AG09319 (cell line): ENCODE data around the gene LACTBL1.
"Not testable (repeated sequence)": the region's sequence is repeated elsewhere in the genome, so short reads cannot be mapped to it uniquely, and the experiment has no call there.

Experiments
- DNase-seq: peaks from one replicate; pipeline ENCODE4 v3.0.0-alpha.2; 2010; ENCODE audit warnings: low read depth; ENCODE audit errors: extremely low read depth
- CTCF ChIP-seq: IDR thresholded peaks from 2 replicates; pipeline ENCODE4 v1.5.1; 2011; ENCODE audit warnings: low read depth, mild to moderate bottlenecking, inconsistent platforms, low read length, moderate library complexity

LACTBL1 gene

GRCh38 chr1:23013657-23014056 is 41.0 kb upstream of the LACTBL1 start:
- no peak for DNase-seq
- TF ChIP-seq CTCF, result no peak

GRCh38 chr1:23010025-23010424 is 37.4 kb upstream of the LACTBL1 start:
- not testable (repeated sequence) for DNase-seq

GRCh38 chr1:23008901-23009300 is 36.2 kb upstream of the LACTBL1 start:
- no peak for DNase-seq
- no peak for TF ChIP-seq CTCF

GRCh38 chr1:23007106-23007505 is 34.4 kb upstream of the LACTBL1 start:
- no peak for TF ChIP-seq CTCF
- no peak for DNase-seq

- DNase-seq, result not testable (repeated sequence)
These were observed 32.1 kb upstream of the LACTBL1 start for GRCh38 chr1:23004769-23005168.

GRCh38 chr1:23004112-23004511 is 31.4 kb upstream of the LACTBL1 start:
- no peak for DNase-seq
- no peak for TF ChIP-seq CTCF

- DNase-seq, result not testable (repeated sequence)
These were observed 29.6 kb upstream of the LACTBL1 start for GRCh38 chr1:23002218-23002617.

GRCh38 chr1:23000133-23000532 is 27.5 kb upstream of the LACTBL1 start:
- not testable (repeated sequence) for DNase-seq

GRCh38 chr1:22997528-22997927 is 24.9 kb upstream of the LACTBL1 start:
- not testable (repeated sequence) for DNase-seq

- DNase-seq, result no peak
- no peak for TF ChIP-seq CTCF
These were observed 23.1 kb upstream of the LACTBL1 start for GRCh38 chr1:22995774-22996173.

GRCh38 chr1:22993220-22993795 is 20.6 kb upstream of the LACTBL1 start:
- DNase-seq, result not testable (repeated sequence)

GRCh38 chr1:22992384-22992783 is 19.7 kb upstream of the LACTBL1 start:
- DNase-seq, result not testable (repeated sequence)
